ENCODE measurements around the gene SDHB. TPM values are rescaled to one million over a fixed set of nuclear protein-coding genes. Genes with fewer than 3 reads are reported as not detected.
"Not testable (repeated sequence)": the region's sequence is repeated elsewhere in the genome, so short reads cannot be mapped to it uniquely, and the experiment has no call there.

Gene SDHB
- total RNA-seq, 2 donors from 2014 or later = 224 to 263 TPM

GRCh38 chr1:17078991-17079868, 25.4 kb upstream of the SDHB start:
- intact Hi-C loops (cut with DNase I) = no loop called here
- DNase-seq (no peak), ATAC-seq (no peak)

GRCh38 chr1:17075470-17076255, 21.8 kb upstream of the SDHB start:
- ATAC-seq (no peak), DNase-seq (no peak)
- intact Hi-C loops (cut with DNase I) = no loop called here

GRCh38 chr1:17071794-17072193, 18.0 kb upstream of the SDHB start:
- ATAC-seq (no peak), DNase-seq (no peak)
- intact Hi-C loops (cut with DNase I) = no loop called here

GRCh38 chr1:17070163-17070525, 16.3 kb upstream of the SDHB start:
- DNase-seq (no peak), ATAC-seq (no peak)
- intact Hi-C loops (cut with DNase I) = no loop called here

GRCh38 chr1:17069452-17070162, 15.8 kb upstream of the SDHB start:
- intact Hi-C loops (cut with DNase I) = loop anchor here in 1 of 2 donors (10.0 kb wide), 1 partner anchor 165 kb away; no protein-coding TSS in a partner anchor
- DNase-seq (no peak), ATAC-seq (no peak)

- DNase-seq = no peak
- intact Hi-C loops (cut with DNase I) = loop anchor here in 1 of 2 donors (10.0 kb wide), 1 partner anchor 166 kb away; no protein-coding TSS in a partner anchor
- ATAC-seq = no peak
Observed at GRCh38 chr1:17068789-17069188, 15.0 kb upstream of the SDHB start.

- DNase-seq (no peak), ATAC-seq (no peak)
- intact Hi-C loops (cut with DNase I) = loop anchor here in 1 of 2 donors (10.0 kb wide), 1 partner anchor 167 kb away; no protein-coding TSS in a partner anchor
Observed at GRCh38 chr1:17067465-17068240, 13.8 kb upstream of the SDHB start.

- intact Hi-C loops (cut with DNase I) = loop anchor here in 1 of 2 donors (10.0 kb wide), 1 partner anchor 168 kb away; no protein-coding TSS in a partner anchor
- no peak for ATAC-seq
- DNase-seq = no peak
Observed at GRCh38 chr1:17067069-17067426, 13.2 kb upstream of the SDHB start.

GRCh38 chr1:17066361-17067068, 12.7 kb upstream of the SDHB start:
- ATAC-seq (no peak), DNase-seq (no peak)
- intact Hi-C loops (cut with DNase I) = loop anchor here in 1 of 2 donors (10.0 kb wide), 1 partner anchor 168 kb away; no protein-coding TSS in a partner anchor

GRCh38 chr1:17065666-17066065, 11.8 kb upstream of the SDHB start:
- intact Hi-C loops (cut with DNase I) = loop anchor here in 1 of 2 donors (10.0 kb wide), 1 partner anchor 169 kb away; no protein-coding TSS in a partner anchor
- ATAC-seq = no peak

GRCh38 chr1:17062751-17063150, 8.9 kb upstream of the SDHB start:
- not testable (repeated sequence) for ATAC-seq, DNase-seq
- intact Hi-C loops (cut with DNase I) = loop anchor here in 1 of 2 donors (10.0 kb wide), 1 partner anchor 172 kb away; no protein-coding TSS in a partner anchor

More at GRCh38 chr1:17065666-17066065, 11.8 kb upstream of the SDHB start:
- DNase-seq = no peak

- no peak for ATAC-seq
- intact Hi-C loops (cut with DNase I) = loop anchor here (2.0 to 10.0 kb wide), 2 partner anchors 173 kb away; no protein-coding TSS in a partner anchor
- DNase-seq = no peak
Observed at GRCh38 chr1:17061892-17062291, 8.1 kb upstream of the SDHB start.

GRCh38 chr1:17061486-17061885, 7.7 kb upstream of the SDHB start:
- intact Hi-C loops (cut with DNase I) = loop anchor here (2.0 to 10.0 kb wide), 2 partner anchors 173 kb away; no protein-coding TSS in a partner anchor
- ATAC-seq (no peak), DNase-seq (no peak)

- intact Hi-C loops (cut with DNase I) = loop anchor here (2.0 to 10.0 kb wide), 2 partner anchors 174 kb away; no protein-coding TSS in a partner anchor
- ATAC-seq = no peak
- DNase-seq = no peak
Observed at GRCh38 chr1:17060306-17060749, 6.5 kb upstream of the SDHB start.

- DNase-seq (peak; percentile 44), ATAC-seq (peak; percentile 73 to 83)
- intact Hi-C loops (cut with DNase I) = loop anchor here (2.0 to 10.0 kb wide), 3 partner anchors 175 to 348 kb away; no protein-coding TSS in a partner anchor
Observed at GRCh38 chr1:17059391-17060305, 5.8 kb upstream of the SDHB start.

GRCh38 chr1:17056551-17056950, 2.7 kb upstream of the SDHB start:
- intact Hi-C loops (cut with DNase I) = loop anchor here in 1 of 2 donors (5.0 kb wide), 1 partner anchor 351 kb away; no protein-coding TSS in a partner anchor
- ATAC-seq = no peak
- DNase-seq = no peak

Measured in left cardiac atrium (tissue), 4 donors.